Measurements from ENCODE around the gene BEND6.

- TF ChIP-seq, protein P1, sequence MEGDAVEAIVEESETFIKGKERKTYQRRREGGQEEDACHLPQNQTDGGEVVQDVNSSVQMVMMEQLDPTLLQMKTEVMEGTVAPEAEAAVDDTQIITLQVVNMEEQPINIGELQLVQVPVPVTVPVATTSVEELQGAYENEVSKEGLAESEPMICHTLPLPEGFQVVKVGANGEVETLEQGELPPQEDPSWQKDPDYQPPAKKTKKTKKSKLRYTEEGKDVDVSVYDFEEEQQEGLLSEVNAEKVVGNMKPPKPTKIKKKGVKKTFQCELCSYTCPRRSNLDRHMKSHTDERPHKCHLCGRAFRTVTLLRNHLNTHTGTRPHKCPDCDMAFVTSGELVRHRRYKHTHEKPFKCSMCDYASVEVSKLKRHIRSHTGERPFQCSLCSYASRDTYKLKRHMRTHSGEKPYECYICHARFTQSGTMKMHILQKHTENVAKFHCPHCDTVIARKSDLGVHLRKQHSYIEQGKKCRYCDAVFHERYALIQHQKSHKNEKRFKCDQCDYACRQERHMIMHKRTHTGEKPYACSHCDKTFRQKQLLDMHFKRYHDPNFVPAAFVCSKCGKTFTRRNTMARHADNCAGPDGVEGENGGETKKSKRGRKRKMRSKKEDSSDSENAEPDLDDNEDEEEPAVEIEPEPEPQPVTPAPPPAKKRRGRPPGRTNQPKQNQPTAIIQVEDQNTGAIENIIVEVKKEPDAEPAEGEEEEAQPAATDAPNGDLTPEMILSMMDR (IDR thresholded peaks at IDR 0.05), result no peak
- no peak for TF ChIP-seq POLR2A (IDR thresholded peaks at IDR 0.05)
Observed at GRCh38 chr6:56938649-56939191, 16.2 kb upstream of the BEND6 start.

Data from stomach (tissue), 4 donors.